Tibial nerve (tissue), 4 donors: ENCODE data around the gene RHOH. TPM values are rescaled to one million over a fixed set of nuclear protein-coding genes. Genes with fewer than 3 reads are reported as not detected.
"Not testable (repeated sequence)": the region's sequence is repeated elsewhere in the genome, so short reads cannot be mapped to it uniquely, and the experiment has no call there.

ENCODE experiments used
- DNase-seq, 2 donors: peaks; one replicate each; pipeline ENCODE4 v3.0.0-alpha.2; 2019; ENCODE audit warnings: low spot score in 2 of 2
- H3K27ac ChIP-seq, 4 donors: fragments of 200-600 bp; sonication (generic) in 3 of 4; one replicate each; pipeline ENCODE4 v1.5.1; 2017 to 2019; ENCODE audit warnings: mild to moderate bottlenecking in 1 of 4
- H3K27me3 ChIP-seq, 2 donors: fragments of 200-600 bp; sonication (generic) in 1 of 2; one replicate each; pipeline versions ENCODE4 v1.5.1 to v1.6.0; 2017 to 2019
- H3K36me3 ChIP-seq, 3 donors: fragments of 200-600 bp; sonication (generic); one replicate each; pipeline ENCODE4 v1.5.1; 2018 to 2019
- H3K4me1 ChIP-seq, 4 donors: fragments of 200-600 bp; sonication (generic) in 3 of 4; one replicate each; pipeline ENCODE4 v1.5.1; 2017 to 2019
- H3K4me3 ChIP-seq, 4 donors: fragments of 200-600 bp; sonication (generic) in 3 of 4; one replicate each; pipeline ENCODE4 v1.5.1; 2017 to 2019; ENCODE audit warnings: mild to moderate bottlenecking in 1 of 4, moderate library complexity in 1 of 4
- H3K9me3 ChIP-seq, 4 donors: fragments of 200-600 bp; sonication (generic) in 3 of 4; one replicate each; pipeline ENCODE4 v1.5.1; 2017 to 2019
- CTCF ChIP-seq, 5 experiments: fragments of 200-600 bp in 3 of 5; fragments of 450-650 bp in 2 of 5; sonication (generic) in 3 of 5; IDR thresholded peaks; one replicate each; pipeline ENCODE4 v1.5.1; 2016 to 2019; ENCODE audit warnings: antibody characterized with exemption in 5 of 5, mild to moderate bottlenecking in 3 of 5, moderate library complexity in 2 of 5
- EP300 ChIP-seq, 2 donors: sonication (generic); formaldehyde crosslinking; IDR thresholded peaks; one replicate each; pipeline ENCODE4 v1.6.1; 2017; ENCODE audit warnings: antibody characterized with exemption in 2 of 2, mild to moderate bottlenecking in 1 of 2
- POLR2A ChIP-seq, 2 donors: fragments of 450-650 bp; IDR thresholded peaks; one replicate each; pipeline ENCODE4 v1.6.1; 2017; ENCODE audit warnings: antibody characterized with exemption in 2 of 2, mild to moderate bottlenecking in 2 of 2, moderate library complexity in 2 of 2
- WGBS, 2 donors: methylation state at CpG; one replicate each; pipeline ENCODE4 v1.1.5; 2018; 5-methylcytosine and 5-hydroxymethylcytosine counted together
- total RNA-seq, 4 donors: library from RNA; depleted of rRNA; stranded (reverse); fragments of >200 nt; gene quantifications; one replicate each; pipeline ENCODE4 v1.1.0, GENCODE V29; 2016

The RHOH gene
- total RNA-seq, 4 donors from 2014 or later: 0.30 to 2.2 (median 1.0) TPM

DNA sequence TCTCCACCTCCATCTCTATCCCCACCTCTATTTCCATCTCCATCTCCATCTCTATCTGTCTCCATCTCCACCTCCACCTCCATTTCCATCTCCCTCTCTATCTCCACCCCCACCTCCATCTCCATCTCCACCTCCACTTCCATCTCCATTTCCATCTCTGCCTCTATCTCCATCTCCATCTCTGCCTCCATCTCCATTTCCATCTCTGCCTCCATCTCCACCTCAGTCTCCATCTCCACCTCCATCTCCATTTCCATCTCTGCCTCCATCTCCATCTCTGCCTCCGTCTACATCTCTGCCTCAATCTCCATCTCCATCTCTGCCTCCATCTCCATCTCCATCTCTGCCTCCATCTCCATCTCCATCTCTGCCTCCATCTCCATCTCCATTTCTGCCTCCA lies 97.5 kb downstream of the RHOH start:
- no peaks in the 10 kb centered on the region for H3K9me3 ChIP-seq
- no peaks in the 10 kb centered on the region for H3K27me3 ChIP-seq
- TF ChIP-seq EP300 (IDR thresholded peaks at IDR 0.05) (no peak), POLR2A (IDR thresholded peaks at IDR 0.05) (no peak), CTCF (IDR thresholded peaks at IDR 0.05) (no peak)
- H3K4me1 ChIP-seq: no peaks in the 10 kb centered on the region
- H3K27ac ChIP-seq: no peak overlapping the region
- WGBS, 2 donors: 80 to 90% methylated on average over 1 of the region's 1 CpG
- DNase-seq: no peak
- H3K36me3 ChIP-seq: no peaks in the 10 kb centered on the region
- H3K4me3 ChIP-seq: no peak overlapping the region

DNA sequence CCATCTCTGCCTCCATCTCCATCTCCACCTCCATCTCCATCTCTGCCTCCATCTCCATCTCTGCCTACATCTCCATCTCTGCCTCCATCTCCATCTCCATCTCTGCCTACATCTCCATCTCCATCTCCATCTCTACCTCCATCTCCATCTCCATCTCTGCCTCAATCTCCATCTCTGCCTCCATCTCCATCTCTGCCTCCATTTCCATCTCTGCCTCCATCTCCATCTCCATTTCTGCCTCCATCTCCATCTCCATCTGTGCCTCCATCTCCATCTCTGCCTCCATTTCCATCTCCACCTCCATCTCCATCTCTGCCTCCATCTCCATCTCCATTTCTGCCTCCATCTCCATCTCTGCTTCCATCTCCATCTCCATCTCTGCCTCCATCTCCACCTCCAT lies 98.2 kb downstream of the RHOH start:
- not testable (repeated sequence) for H3K4me1 ChIP-seq, DNase-seq, H3K4me3 ChIP-seq, H3K27me3 ChIP-seq, H3K36me3 ChIP-seq, H3K9me3 ChIP-seq, H3K27ac ChIP-seq

DNA sequence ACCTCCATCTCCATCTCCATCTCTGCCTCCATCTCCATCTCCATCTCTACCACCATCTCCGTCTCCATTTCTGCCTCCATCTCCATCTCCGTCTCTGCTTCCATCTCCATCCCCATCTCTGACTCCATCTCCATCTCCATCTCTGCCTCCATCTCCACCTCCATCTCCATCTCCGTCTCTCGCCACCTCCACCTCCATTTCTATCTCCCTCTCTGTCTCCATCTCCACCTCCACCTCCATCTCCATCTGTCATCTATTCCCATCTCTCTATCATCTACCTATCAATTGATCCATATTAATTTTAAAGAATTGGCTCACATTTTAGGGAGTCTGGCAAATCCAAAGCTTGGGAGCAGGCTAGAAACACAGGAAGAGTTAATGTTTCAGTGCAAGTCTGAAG lies 98.7 kb downstream of the RHOH start:
- H3K9me3 ChIP-seq: no peaks in the 10 kb centered on the region
- no peak overlapping the region for H3K4me3 ChIP-seq
- no peak for TF ChIP-seq CTCF (IDR thresholded peaks at IDR 0.05)
- TF ChIP-seq POLR2A (IDR thresholded peaks at IDR 0.05): no peak
- no peaks in the 10 kb centered on the region for H3K27me3 ChIP-seq
- 84 to 85% methylated on average over 4 of the region's 4 CpGs for WGBS, 2 donors
- no peaks in the 10 kb centered on the region for H3K4me1 ChIP-seq
- H3K36me3 ChIP-seq: no peaks in the 10 kb centered on the region
- H3K27ac ChIP-seq: no peak overlapping the region
- no peak for DNase-seq

Other genes starting within 250 kb of the RHOH start
- gene PDS5A, start 219.1 kb upstream of the RHOH start, total RNA-seq: 10 to 100 TPM; 61.0 to 78.1 (median 61.5) TPM
- gene N4BP2, start 140.2 kb upstream of the RHOH start, total RNA-seq: 1 to 10 TPM; 4.5 to 8.3 (median 6.4) TPM
- not detected for gene CHRNA9, start 138.3 kb downstream of the RHOH start, total RNA-seq